Caco-2 (cell line): ENCODE results near the gene C1orf21. TPM values are rescaled to one million over a fixed set of nuclear protein-coding genes. Genes with fewer than 3 reads are reported as not detected.

ENCODE experiments used
- BruUV-seq: library from RNA; stranded (reverse); fragments of 400-500 nt; replicated peaks from 2 replicates; lab custom pipeline; 2021; lab: Mats Ljungman, UMichigan
- CTCF ChIA-PET: fragments of 300-600 bp; sonication (Branson Sonifier 250); formaldehyde crosslinking; loops from one replicate; lab custom pipeline; 2022; ENCODE audit warnings: antibody characterized with exemption; lab: Charles Lee
- POLR2A ChIA-PET: fragments of 300-600 bp; sonication (Branson Sonifier 250); formaldehyde crosslinking; loops from one replicate; lab custom pipeline; 2022; ENCODE audit warnings: antibody characterized with exemption; lab: Charles Lee
- DNase-seq, 2 experiments: peaks; one replicate each; pipeline versions ENCODE4 v3.0.0 to v3.0.0-alpha.2; 2020 to 2022
- H3K27me3 ChIP-seq: replicated peaks from 2 replicates; pipeline ENCODE4 v1.6.0; 2011; ENCODE audit warnings: low read length; ENCODE audit not compliant: control insufficient read depth, insufficient read depth
- H3K36me3 ChIP-seq: 2 replicates; pipeline ENCODE4 v1.5.1; 2011; ENCODE audit warnings: low read length; ENCODE audit not compliant: control insufficient read depth, insufficient read depth
- H3K4me1 ChIP-seq: fragments of 250-450 bp; sonication (Bioruptor Pico); 2 replicates; pipeline ENCODE4 v1.5.1; 2020; ENCODE audit warnings: mild to moderate bottlenecking
- H3K4me3 ChIP-seq: 2 replicates; pipeline ENCODE4 v1.5.1; 2011; ENCODE audit warnings: low read depth, mild to moderate bottlenecking, control low read depth, low read length
- H3K9me3 ChIP-seq: fragments of 250-450 bp; sonication (Bioruptor Pico); 2 replicates; pipeline ENCODE4 v1.5.1; 2020; ENCODE audit warnings: mild to moderate bottlenecking, moderate library complexity
- H3K27ac Mint-ChIP-seq: one replicate; pipeline ENCODE4 v1.8.0; 2022; ENCODE audit warnings: mixed read lengths; ENCODE audit not compliant: unreplicated experiment
- H3K27me3 Mint-ChIP-seq: one replicate; pipeline ENCODE4 v1.8.0; 2022; ENCODE audit warnings: mixed read lengths; ENCODE audit not compliant: insufficient read depth, unreplicated experiment
- H3K36me3 Mint-ChIP-seq: one replicate; pipeline ENCODE4 v1.8.0; 2022; ENCODE audit warnings: mild to moderate bottlenecking, mixed read lengths; ENCODE audit not compliant: insufficient read depth, unreplicated experiment
- H3K4me1 Mint-ChIP-seq: one replicate; pipeline ENCODE4 v1.8.0; 2022; ENCODE audit warnings: low read depth, mixed read lengths; ENCODE audit not compliant: unreplicated experiment
- H3K4me3 Mint-ChIP-seq: one replicate; pipeline ENCODE4 v1.8.0; 2022; ENCODE audit warnings: mild to moderate bottlenecking, moderate library complexity, mixed read lengths; ENCODE audit not compliant: unreplicated experiment
- H3K9me3 Mint-ChIP-seq: one replicate; pipeline ENCODE4 v1.8.0; 2022; ENCODE audit warnings: mixed read lengths; ENCODE audit not compliant: unreplicated experiment
- intact Hi-C: fragments of 100-400 bp; cut with micrococcal nuclease; formaldehyde crosslinking; loops from one replicate; pipeline ENCODE4 v1.10.0; 2022; ENCODE audit not compliant: unreplicated experiment
- total RNA-seq: library from RNA; stranded (reverse); gene quantifications from 2 replicates; pipeline ENCODE4 v1.2.3, GENCODE V29; 2022
- TF ChIP-seq, protein P1 (sequence below), 2 experiments: fragments of 200-600 bp in 1 of 2; IDR thresholded peaks; 1 replicate in 1 of 2; 2 replicates in 1 of 2; pipeline versions ENCODE4 v1.5.1 to v1.8.0; 2011 to 2022; ENCODE audit warnings: antibody characterized with exemption in 1 of 2, control low read depth in 1 of 2, inconsistent platforms in 1 of 2, low read depth in 1 of 2, low read length in 1 of 2, mild to moderate bottlenecking in 1 of 2, moderate library complexity in 1 of 2; ENCODE audit not compliant: insufficient read depth in 1 of 2, severe bottlenecking in 1 of 2, unreplicated experiment in 1 of 2

Gene C1orf21
- total RNA-seq, 1 experiment from 2014 or later, result 0.82 TPM

DNA sequence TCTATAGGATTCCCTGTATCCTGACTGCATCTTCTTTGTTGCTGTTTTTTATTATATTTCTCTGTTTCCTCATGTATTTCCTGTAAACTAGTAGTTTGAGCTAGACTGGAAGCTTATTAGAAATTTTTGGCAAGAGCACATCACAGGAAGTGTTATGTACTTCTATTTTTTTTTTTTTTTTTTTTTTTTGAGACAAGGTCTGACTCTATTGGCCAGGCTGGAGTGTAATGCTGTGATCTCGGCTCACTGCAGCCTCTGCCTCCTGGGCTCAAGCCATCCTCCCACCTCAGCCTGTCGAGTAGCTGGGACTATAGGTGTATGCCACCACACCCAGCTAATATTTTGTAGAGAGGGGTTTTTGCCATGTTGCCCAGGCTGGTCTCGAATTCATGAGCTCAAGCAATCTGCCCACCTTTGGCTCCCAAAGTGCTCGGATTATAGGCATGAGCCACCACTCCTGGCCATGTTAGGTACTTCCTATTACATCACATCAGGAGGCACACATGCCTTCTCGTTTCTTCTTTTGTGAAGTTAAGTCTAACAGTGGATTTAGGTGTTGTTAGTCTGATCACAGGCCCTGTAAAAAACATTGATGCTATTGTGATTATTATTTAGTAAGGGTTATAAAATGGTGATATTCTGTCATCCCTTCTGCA, 12.5 kb downstream of the C1orf21 start:
- TF ChIP-seq, protein P1, sequence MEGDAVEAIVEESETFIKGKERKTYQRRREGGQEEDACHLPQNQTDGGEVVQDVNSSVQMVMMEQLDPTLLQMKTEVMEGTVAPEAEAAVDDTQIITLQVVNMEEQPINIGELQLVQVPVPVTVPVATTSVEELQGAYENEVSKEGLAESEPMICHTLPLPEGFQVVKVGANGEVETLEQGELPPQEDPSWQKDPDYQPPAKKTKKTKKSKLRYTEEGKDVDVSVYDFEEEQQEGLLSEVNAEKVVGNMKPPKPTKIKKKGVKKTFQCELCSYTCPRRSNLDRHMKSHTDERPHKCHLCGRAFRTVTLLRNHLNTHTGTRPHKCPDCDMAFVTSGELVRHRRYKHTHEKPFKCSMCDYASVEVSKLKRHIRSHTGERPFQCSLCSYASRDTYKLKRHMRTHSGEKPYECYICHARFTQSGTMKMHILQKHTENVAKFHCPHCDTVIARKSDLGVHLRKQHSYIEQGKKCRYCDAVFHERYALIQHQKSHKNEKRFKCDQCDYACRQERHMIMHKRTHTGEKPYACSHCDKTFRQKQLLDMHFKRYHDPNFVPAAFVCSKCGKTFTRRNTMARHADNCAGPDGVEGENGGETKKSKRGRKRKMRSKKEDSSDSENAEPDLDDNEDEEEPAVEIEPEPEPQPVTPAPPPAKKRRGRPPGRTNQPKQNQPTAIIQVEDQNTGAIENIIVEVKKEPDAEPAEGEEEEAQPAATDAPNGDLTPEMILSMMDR (IDR thresholded peaks at IDR 0.05; ENCODE audit: insufficient read depth in 1 of 2, low read depth in 1 of 2, low read length in 1 of 2, severe bottlenecking in 1 of 2, unreplicated experiment in 1 of 2), result no peak
- POLR2A ChIA-PET, result no interaction called here

DNA sequence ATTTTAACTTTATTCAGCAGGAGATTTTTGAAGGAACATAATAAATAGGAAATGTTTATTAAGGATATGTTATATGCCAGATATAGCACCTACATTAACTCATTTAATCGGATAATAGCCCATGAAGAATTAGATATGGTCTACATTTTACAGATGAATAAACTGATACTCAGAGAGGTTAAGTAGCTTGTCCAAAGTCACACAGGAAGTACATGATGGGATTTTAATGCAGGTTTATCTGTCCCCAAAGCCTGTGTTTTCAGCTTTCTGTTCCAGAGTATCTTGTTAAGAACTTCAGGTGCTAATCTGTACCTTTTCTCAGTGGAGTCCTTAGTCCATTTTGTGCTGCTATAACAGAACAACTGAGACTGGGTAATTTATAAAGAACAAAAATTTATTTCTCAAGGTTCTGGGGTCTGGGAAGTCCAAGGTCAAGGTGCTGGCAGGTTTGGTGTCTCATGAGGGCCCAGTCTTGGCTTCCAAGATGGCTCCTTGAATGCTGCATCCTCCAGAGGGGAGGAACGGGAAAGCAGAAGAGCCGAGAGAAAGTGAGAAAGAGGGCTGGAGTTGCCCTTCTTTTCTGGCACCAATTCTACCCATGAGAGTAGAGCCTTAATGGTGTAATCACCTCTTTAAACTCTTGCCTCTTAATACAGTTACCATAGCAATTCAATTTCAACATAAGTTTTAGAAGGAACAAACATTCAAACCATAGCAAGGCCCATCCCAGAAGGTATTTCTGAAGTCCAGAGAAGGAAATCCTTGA, 17.3 kb downstream of the C1orf21 start:
- no TSS peak for BruUV-seq
- H3K4me1 Mint-ChIP-seq, result no peaks in the 10 kb centered on the region
- ChIA-PET CTCF (no interaction called here), POLR2A (no interaction called here)
- no peaks in the 10 kb centered on the region for H3K9me3 Mint-ChIP-seq
- no peak overlapping the region for H3K4me3 ChIP-seq
- no peaks in the 10 kb centered on the region for H3K36me3 ChIP-seq
- TF ChIP-seq, protein P1 (IDR thresholded peaks at IDR 0.05; ENCODE audit: insufficient read depth in 1 of 2, low read depth in 1 of 2, low read length in 1 of 2, severe bottlenecking in 1 of 2, unreplicated experiment in 1 of 2), result no peak
- intact Hi-C loops, result no loop called here
- no peak for DNase-seq
- H3K36me3 Mint-ChIP-seq, result no peaks in the 10 kb centered on the region
- H3K4me3 Mint-ChIP-seq, result no peak overlapping the region
- H3K27ac Mint-ChIP-seq, result no peak overlapping the region
- no peaks in the 10 kb centered on the region for H3K9me3 ChIP-seq
- H3K27me3 Mint-ChIP-seq, result no peaks in the 10 kb centered on the region
- no peaks in the 10 kb centered on the region for H3K27me3 ChIP-seq
- no peaks in the 10 kb centered on the region for H3K4me1 ChIP-seq

More for the DNA sequence above, 12.5 kb downstream of the C1orf21 start:
- intact Hi-C loops, result no loop called here
- no peak for DNase-seq
- Histone ChIP-seq H3K9me3 (no peaks in the 10 kb centered on the region), H3K4me3 (no peak overlapping the region), H3K4me1 (no peaks in the 10 kb centered on the region), H3K27me3 (no peaks in the 10 kb centered on the region), H3K36me3 (no peaks in the 10 kb centered on the region)
- Mint-ChIP-seq H3K4me1 (no peaks in the 10 kb centered on the region), H3K27me3 (peaks cover 10% of the 10 kb centered on the region), H3K9me3 (no peaks in the 10 kb centered on the region), H3K27ac (no peak overlapping the region), H3K4me3 (no peak overlapping the region), H3K36me3 (no peaks in the 10 kb centered on the region)
- no TSS peak for BruUV-seq
- CTCF ChIA-PET, result interaction anchor here (1.6 kb wide), 1 partner anchor 12 kb away, joined by 9 read pairs; the partner anchor contains the start of gene C1orf21

DNA sequence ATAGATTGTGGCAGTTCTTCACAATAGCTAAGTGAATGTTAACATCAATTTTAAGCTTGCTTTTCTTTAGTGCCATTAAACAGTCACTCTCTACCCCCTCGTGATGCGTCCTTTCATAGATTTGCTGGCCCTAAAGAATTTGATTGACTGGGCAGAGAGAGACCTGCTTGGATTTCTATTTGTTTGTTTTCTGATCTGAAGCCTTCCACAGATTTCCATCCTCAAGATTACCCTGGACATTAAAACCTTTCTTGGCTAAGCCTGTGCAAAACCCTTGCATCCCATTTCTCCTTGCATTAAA, 17.8 kb downstream of the C1orf21 start:
- no peaks in the 10 kb centered on the region for H3K9me3 ChIP-seq
- H3K4me1 Mint-ChIP-seq, result no peaks in the 10 kb centered on the region
- H3K9me3 Mint-ChIP-seq, result no peaks in the 10 kb centered on the region
- no peak overlapping the region for H3K4me3 ChIP-seq
- TF ChIP-seq, protein P1 (IDR thresholded peaks at IDR 0.05; ENCODE audit: insufficient read depth in 1 of 2, low read depth in 1 of 2, low read length in 1 of 2, severe bottlenecking in 1 of 2, unreplicated experiment in 1 of 2), result no peak
- ChIA-PET POLR2A (no interaction called here), CTCF (no interaction called here)
- no peaks in the 10 kb centered on the region for H3K36me3 Mint-ChIP-seq
- no peaks in the 10 kb centered on the region for H3K27me3 Mint-ChIP-seq
- intact Hi-C loops, result no loop called here
- no TSS peak for BruUV-seq
- H3K27me3 ChIP-seq, result no peaks in the 10 kb centered on the region
- no peak overlapping the region for H3K27ac Mint-ChIP-seq
- H3K4me1 ChIP-seq, result no peaks in the 10 kb centered on the region
- no peak for DNase-seq
- no peak overlapping the region for H3K4me3 Mint-ChIP-seq
- H3K36me3 ChIP-seq, result no peaks in the 10 kb centered on the region
